Measurements from ENCODE around the gene HTR2B.

GRCh38 chr2:231152800-231153557 is 28.1 kb upstream of the HTR2B start:
- TF ChIP-seq CTCF (conservative IDR thresholded peaks at IDR 0.05; ENCODE audit: low read length) (no peak), EZH2phosphoT487 (IDR thresholded peaks at IDR 0.05; ENCODE audit: borderline replicate concordance, low read depth, low read length) (no peak)
